Measurements from ENCODE around the gene FBXO15. TPM values are rescaled to one million over a fixed set of nuclear protein-coding genes. Genes with fewer than 3 reads are reported as not detected.

Gene FBXO15
- polyA plus RNA-seq, 1 donor from 2014 or later = 6.1 TPM

GRCh38 chr18:74196220-74197119, 48.8 kb upstream of the FBXO15 start:
- H3K9ac ChIP-seq (ENCODE audit: low read length) = peak overlapping the region; percentile 47
- H2AFZ ChIP-seq (ENCODE audit: low read depth, low read length) = no peak overlapping the region
- peak overlapping the region; percentile 49 for H3K4me2 ChIP-seq (ENCODE audit: low read length)
- no peaks in the 10 kb centered on the region for H3K9me2 ChIP-seq (ENCODE audit: insufficient read depth, low read length)
- H3K27ac ChIP-seq (ENCODE audit: low read length) = no peak overlapping the region
- H3K36me3 ChIP-seq (ENCODE audit: insufficient read depth, low read length) = no peaks in the 10 kb centered on the region
- no peaks in the 10 kb centered on the region for H3K27me3 ChIP-seq (ENCODE audit: insufficient read depth, low read depth, low read length)
- H3K9me3 ChIP-seq (ENCODE audit: low read length) = no peaks in the 10 kb centered on the region
- H3K4me3 ChIP-seq (ENCODE audit: low read length) = peak overlapping the region; percentile 59
- no peaks in the 10 kb centered on the region for H3K79me2 ChIP-seq (replicated peaks; ENCODE audit: insufficient read depth, low read length)
- H3F3A ChIP-seq (ENCODE audit: insufficient read depth, low read length, poor library complexity, severe bottlenecking) = no peaks in the 10 kb centered on the region
- TF ChIP-seq EZH2 (IDR thresholded peaks at IDR 0.05; ENCODE audit: borderline replicate concordance, insufficient read depth, low read length, poor library complexity, severe bottlenecking) = no peak
- TF ChIP-seq TAF1 (IDR thresholded peaks at IDR 0.05; ENCODE audit: low read depth) = no peak
- TF ChIP-seq CTCF (IDR thresholded peaks at IDR 0.05; ENCODE audit: poor library complexity, severe bottlenecking) = peak; percentile 98
- TF ChIP-seq RAD21 (conservative IDR thresholded peaks at IDR 0.05) = peak; percentile 92
- TF ChIP-seq POLR2AphosphoS5 (IDR thresholded peaks at IDR 0.05) = no peak
- TF ChIP-seq SMC3 (conservative IDR thresholded peaks at IDR 0.05; ENCODE audit: poor library complexity) = peak; percentile 93
- TF ChIP-seq MXI1 (conservative IDR thresholded peaks at IDR 0.05; ENCODE audit: poor library complexity, severe bottlenecking) = no peak
- TF ChIP-seq REST (IDR thresholded peaks at IDR 0.05; ENCODE audit: borderline replicate concordance) = no peak
- TF ChIP-seq EP300 (conservative IDR thresholded peaks at IDR 0.05; ENCODE audit: poor library complexity, severe bottlenecking) = no peak
- H4K20me1 ChIP-seq (ENCODE audit: insufficient read depth) = no peaks in the 10 kb centered on the region

GRCh38 chr18:74194691-74195090, 47.1 kb upstream of the FBXO15 start:
- Histone ChIP-seq H3K4me3 (ENCODE audit: low read length) (no peak overlapping the region), H3F3A (ENCODE audit: insufficient read depth, low read length, poor library complexity, severe bottlenecking) (no peaks in the 10 kb centered on the region), H3K79me2 (replicated peaks; ENCODE audit: insufficient read depth, low read length) (no peaks in the 10 kb centered on the region), H4K20me1 (ENCODE audit: insufficient read depth) (no peaks in the 10 kb centered on the region), H3K9ac (ENCODE audit: low read length) (no peak overlapping the region), H3K27me3 (ENCODE audit: insufficient read depth, low read depth, low read length) (no peaks in the 10 kb centered on the region), H3K36me3 (ENCODE audit: insufficient read depth, low read length) (no peaks in the 10 kb centered on the region), H3K4me2 (ENCODE audit: low read length) (no peak overlapping the region), H2AFZ (ENCODE audit: low read depth, low read length) (no peak overlapping the region), H3K9me2 (ENCODE audit: insufficient read depth, low read length) (no peaks in the 10 kb centered on the region), H3K27ac (ENCODE audit: low read length) (no peak overlapping the region), H3K9me3 (ENCODE audit: low read length) (no peaks in the 10 kb centered on the region)
- TF ChIP-seq MXI1 (conservative IDR thresholded peaks at IDR 0.05; ENCODE audit: poor library complexity, severe bottlenecking) (no peak), POLR2AphosphoS5 (IDR thresholded peaks at IDR 0.05) (no peak), EP300 (conservative IDR thresholded peaks at IDR 0.05; ENCODE audit: poor library complexity, severe bottlenecking) (no peak), RAD21 (conservative IDR thresholded peaks at IDR 0.05) (no peak), EZH2 (IDR thresholded peaks at IDR 0.05; ENCODE audit: borderline replicate concordance, insufficient read depth, low read length, poor library complexity, severe bottlenecking) (no peak), CTCF (IDR thresholded peaks at IDR 0.05; ENCODE audit: poor library complexity, severe bottlenecking) (no peak), REST (IDR thresholded peaks at IDR 0.05; ENCODE audit: borderline replicate concordance) (no peak), TAF1 (IDR thresholded peaks at IDR 0.05; ENCODE audit: low read depth) (no peak), SMC3 (conservative IDR thresholded peaks at IDR 0.05; ENCODE audit: poor library complexity) (no peak)

All from neural cell (in vitro differentiated cells).